ENCODE data around the gene RAB4A.
"Not testable (repeated sequence)": the region's sequence is repeated elsewhere in the genome, so short reads cannot be mapped to it uniquely, and the experiment has no call there.

Gene RAB4A

GRCh38 chr1:229273507-229274232 is 2.8 kb downstream of the RAB4A start:
- no peak for DNase-seq

- DNase-seq, result no peak
Measured at GRCh38 chr1:229275005-229275404, 4.1 kb downstream of the RAB4A start.

GRCh38 chr1:229278120-229278741 is 7.3 kb downstream of the RAB4A start:
- DNase-seq, result no peak

- no peak for DNase-seq
Measured at GRCh38 chr1:229279242-229279641, 8.3 kb downstream of the RAB4A start.

GRCh38 chr1:229280037-229280828 is 9.3 kb downstream of the RAB4A start:
- DNase-seq, result no peak

- no peak for DNase-seq
Measured at GRCh38 chr1:229280921-229281320, 10.0 kb downstream of the RAB4A start.

GRCh38 chr1:229281339-229281926 is 10.5 kb downstream of the RAB4A start:
- DNase-seq, result no peak

- DNase-seq, result no peak
Measured at GRCh38 chr1:229282295-229282823, 11.4 kb downstream of the RAB4A start.

- no peak for DNase-seq
Measured at GRCh38 chr1:229283183-229283611, 12.3 kb downstream of the RAB4A start.

- DNase-seq, result no peak
Measured at GRCh38 chr1:229284887-229285286, 14.0 kb downstream of the RAB4A start.

- no peak for DNase-seq
Measured at GRCh38 chr1:229285440-229285839, 14.5 kb downstream of the RAB4A start.

GRCh38 chr1:229286099-229286766 is 15.3 kb downstream of the RAB4A start:
- DNase-seq, result no peak

GRCh38 chr1:229287267-229287666 is 16.4 kb downstream of the RAB4A start:
- DNase-seq, result no peak

- no peak for DNase-seq
Measured at GRCh38 chr1:229288516-229288915, 17.6 kb downstream of the RAB4A start.

- not testable (repeated sequence) for DNase-seq
Measured at GRCh38 chr1:229291686-229292085, 20.8 kb downstream of the RAB4A start.

- no peak for DNase-seq
Measured at GRCh38 chr1:229293528-229294204, 22.8 kb downstream of the RAB4A start.

- DNase-seq, result no peak
Measured at GRCh38 chr1:229295745-229296144, 24.8 kb downstream of the RAB4A start.

- no peak for DNase-seq
Measured at GRCh38 chr1:229296541-229296941, 25.6 kb downstream of the RAB4A start.

GRCh38 chr1:229297746-229298145 is 26.8 kb downstream of the RAB4A start:
- no peak for DNase-seq

- no peak for DNase-seq
Measured at GRCh38 chr1:229298420-229298819, 27.5 kb downstream of the RAB4A start.

GRCh38 chr1:229298887-229299503 is 28.1 kb downstream of the RAB4A start:
- no peak for DNase-seq
